ENCODE results near the gene BCL11B.

- TF ChIP-seq EP300 (IDR thresholded peaks at IDR 0.05; ENCODE audit: borderline replicate concordance in 1 of 2, control insufficient read depth in 1 of 2, low read depth in 2 of 2, low read length in 2 of 2) (no peak), SUZ12 (IDR thresholded peaks at IDR 0.05; ENCODE audit: unreplicated experiment) (no peak), POLR2A (IDR thresholded peaks at IDR 0.05; ENCODE audit: low read depth, low read length) (no peak), CBX3 (IDR thresholded peaks at IDR 0.05; ENCODE audit: borderline replicate concordance, low read depth) (no peak), RUNX3 (IDR thresholded peaks at IDR 0.05; ENCODE audit: low read length) (no peak), MTA2 (IDR thresholded peaks at IDR 0.05; ENCODE audit: low read depth) (no peak), TCF12 (IDR thresholded peaks at IDR 0.05; ENCODE audit: low read depth, low read length) (no peak), NRF1 (conservative IDR thresholded peaks at IDR 0.05; ENCODE audit: low read depth, low read length) (no peak), SMC3 (IDR thresholded peaks at IDR 0.05; ENCODE audit: borderline replicate concordance, low read length) (no peak)
These were observed 1.9 kb upstream of the BCL11B start for GRCh38 chr14:99273766-99274345.
